ENCODE measurements around the gene ZDHHC24. TPM values are rescaled to one million over a fixed set of nuclear protein-coding genes. Genes with fewer than 3 reads are reported as not detected.
"Not testable (repeated sequence)": the region's sequence is repeated elsewhere in the genome, so short reads cannot be mapped to it uniquely, and the experiment has no call there.

ZDHHC24 gene
- total RNA-seq, 4 donors from 2014 or later: 9.9 to 18.0 (median 14.7) TPM

- TF ChIP-seq POLR2A (IDR thresholded peaks at IDR 0.05) (no peak), CTCF (IDR thresholded peaks at IDR 0.05) (no peak)
- 92 to 97% methylated on average over 2 of the region's 2 CpGs for WGBS, 2 donors
- H3K4me3 ChIP-seq (ENCODE audit: low read depth, poor library complexity, severe bottlenecking): no peak overlapping the region
- intact Hi-C loops (cut with DNase I; ENCODE audit: low total_unique reads): loop anchor here (10.0 kb wide), 1 partner anchor 84 kb away; the partner anchor contains the start of gene RBM4B
- no peak for DNase-seq (ENCODE audit: low spot score in 2 of 2)
Observed at GRCh38 chr11:66591175-66591574, 45.3 kb upstream of the ZDHHC24 start.

GRCh38 chr11:66589996-66590675 lies 44.3 kb upstream of the ZDHHC24 start:
- no peak overlapping the region for H3K4me3 ChIP-seq (ENCODE audit: low read depth, poor library complexity, severe bottlenecking)
- WGBS, 2 donors: 93 to 94% methylated on average over 7 of the region's 7 CpGs
- TF ChIP-seq CTCF (IDR thresholded peaks at IDR 0.05) (no peak), POLR2A (IDR thresholded peaks at IDR 0.05) (no peak)
- intact Hi-C loops (cut with DNase I; ENCODE audit: low total_unique reads): loop anchor here (10.0 kb wide), 1 partner anchor 85 kb away; the partner anchor contains the start of gene RBM4B
- no peak for DNase-seq (ENCODE audit: low spot score in 2 of 2)

- DNase-seq (ENCODE audit: low spot score in 2 of 2): not testable (repeated sequence)
Observed at GRCh38 chr11:66589315-66589714, 43.5 kb upstream of the ZDHHC24 start.

GRCh38 chr11:66586136-66586535 lies 40.3 kb upstream of the ZDHHC24 start:
- intact Hi-C loops (cut with DNase I; ENCODE audit: low total_unique reads): no loop called here
- 56 to 78% methylated on average over 2 of the region's 2 CpGs for WGBS, 2 donors
- TF ChIP-seq CTCF (IDR thresholded peaks at IDR 0.05): no peak
- no peak for TF ChIP-seq POLR2A (IDR thresholded peaks at IDR 0.05)
- no peak for DNase-seq (ENCODE audit: low spot score in 2 of 2)
- no peak overlapping the region for H3K4me3 ChIP-seq (ENCODE audit: low read depth, poor library complexity, severe bottlenecking)

More at GRCh38 chr11:66589315-66589714, 43.5 kb upstream of the ZDHHC24 start:
- H3K4me3 ChIP-seq (ENCODE audit: low read depth, poor library complexity, severe bottlenecking); intact Hi-C loops (cut with DNase I; ENCODE audit: low total_unique reads): not testable (repeated sequence)
- WGBS, 2 donors: 67 to 85% methylated on average over 2 of the region's 2 CpGs

GRCh38 chr11:66585447-66585846 lies 39.6 kb upstream of the ZDHHC24 start:
- H3K4me3 ChIP-seq (ENCODE audit: low read depth, poor library complexity, severe bottlenecking); DNase-seq (ENCODE audit: low spot score in 2 of 2); intact Hi-C loops (cut with DNase I; ENCODE audit: low total_unique reads): not testable (repeated sequence)
- 100% methylated on average over 1 of the region's 1 CpG for WGBS, 2 donors

GRCh38 chr11:66582565-66583147 lies 36.8 kb upstream of the ZDHHC24 start:
- DNase-seq (ENCODE audit: low spot score in 2 of 2); intact Hi-C loops (cut with DNase I; ENCODE audit: low total_unique reads); H3K4me3 ChIP-seq (ENCODE audit: low read depth, poor library complexity, severe bottlenecking): not testable (repeated sequence)
- WGBS, 2 donors: 81 to 84% methylated on average over 3 of the region's 3 CpGs

GRCh38 chr11:66581261-66581660 lies 35.4 kb upstream of the ZDHHC24 start:
- WGBS, 2 donors: 84 to 88% methylated on average over 3 of the region's 3 CpGs
- intact Hi-C loops (cut with DNase I; ENCODE audit: low total_unique reads): no loop called here

More at GRCh38 chr11:66581261-66581660, 35.4 kb upstream of the ZDHHC24 start:
- no peak overlapping the region for H3K4me3 ChIP-seq (ENCODE audit: low read depth, poor library complexity, severe bottlenecking)
- TF ChIP-seq CTCF (IDR thresholded peaks at IDR 0.05) (no peak), POLR2A (IDR thresholded peaks at IDR 0.05) (no peak)
- no peak for DNase-seq (ENCODE audit: low spot score in 2 of 2)

Data from lower leg skin (tissue), 4 donors.